ENCODE measurements around the gene SLC39A5. TPM values are rescaled to one million over a fixed set of nuclear protein-coding genes. Genes with fewer than 3 reads are reported as not detected.

SLC39A5 gene
- total RNA-seq, 1 donor from 2014 or later: 1.0 TPM

GRCh38 chr12:56208006-56208405 lies 21.8 kb upstream of the SLC39A5 start:
- intact Hi-C loops (cut with micrococcal nuclease): loop anchor here (5.0 kb wide), 1 partner anchor 254 kb away; no protein-coding TSS in a partner anchor

- intact Hi-C loops (cut with micrococcal nuclease): no loop called here
Observed at GRCh38 chr12:56212361-56212760, 17.5 kb upstream of the SLC39A5 start.

- intact Hi-C loops (cut with micrococcal nuclease): no loop called here
Observed at GRCh38 chr12:56213878-56214277, 16.0 kb upstream of the SLC39A5 start.

GRCh38 chr12:56216461-56216860 lies 13.4 kb upstream of the SLC39A5 start:
- intact Hi-C loops (cut with micrococcal nuclease): no loop called here

DNA sequence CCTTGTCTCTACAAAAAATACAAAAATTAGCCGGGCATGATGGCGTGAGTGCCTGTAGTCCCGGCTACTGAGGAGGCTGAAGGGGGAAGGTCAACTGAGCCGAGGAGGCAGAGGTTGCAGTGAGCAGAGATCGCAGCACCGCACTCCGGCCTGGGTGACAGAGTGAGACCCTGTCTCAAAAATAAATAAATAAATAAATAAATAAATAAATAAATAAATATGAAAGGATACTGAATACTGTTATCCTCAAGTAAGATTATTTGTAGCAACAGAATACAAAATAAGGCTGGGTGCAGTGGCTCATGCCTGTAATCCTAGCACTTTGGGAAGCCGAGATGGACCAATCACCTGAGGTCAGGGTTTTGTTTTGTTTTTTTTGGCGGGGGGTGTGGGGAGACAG lies 10.0 kb upstream of the SLC39A5 start:
- intact Hi-C loops (cut with micrococcal nuclease): loop anchor here (2.0 to 5.0 kb wide), 3 partner anchors 27 to 417 kb away; partner anchors contain the start of gene PYM1

DNA sequence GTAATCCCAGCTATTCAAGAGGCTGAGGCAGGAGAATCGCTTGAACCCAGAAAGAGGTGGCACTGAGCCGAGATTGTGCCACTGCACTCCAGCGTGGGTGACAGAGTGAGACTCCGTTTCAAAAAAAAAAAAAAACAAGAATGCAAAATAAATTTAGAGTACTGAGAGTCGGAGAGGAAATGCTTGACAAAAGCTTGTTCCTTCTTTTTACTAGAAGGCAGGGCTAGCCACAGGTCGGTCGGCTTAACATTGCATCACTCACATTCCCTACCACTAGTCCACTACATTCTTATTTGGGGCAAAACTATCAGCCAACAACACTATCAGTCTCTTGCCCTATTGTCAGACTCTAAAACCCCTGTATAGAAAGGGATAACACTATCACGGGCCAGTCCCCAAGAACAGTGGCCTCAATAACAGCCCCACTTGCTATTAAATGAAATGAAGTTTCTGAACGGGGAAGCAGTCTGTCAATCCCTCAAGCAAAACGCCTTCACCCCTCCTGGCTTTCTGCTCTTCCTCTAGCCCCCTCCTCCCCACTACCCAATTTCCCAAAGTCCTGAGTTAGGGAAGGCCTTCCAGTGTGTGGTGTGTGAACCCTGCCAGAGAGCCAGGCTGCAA lies 9.1 kb upstream of the SLC39A5 start:
- intact Hi-C loops (cut with micrococcal nuclease): loop anchor here (2.0 to 5.0 kb wide), 3 partner anchors 28 to 417 kb away; partner anchors contain the start of gene PYM1

GRCh38 chr12:56221232-56221756 lies 8.6 kb upstream of the SLC39A5 start:
- intact Hi-C loops (cut with micrococcal nuclease): loop anchor here (2.0 to 5.0 kb wide), 3 partner anchors 28 to 416 kb away; partner anchors contain the start of gene PYM1

DNA sequence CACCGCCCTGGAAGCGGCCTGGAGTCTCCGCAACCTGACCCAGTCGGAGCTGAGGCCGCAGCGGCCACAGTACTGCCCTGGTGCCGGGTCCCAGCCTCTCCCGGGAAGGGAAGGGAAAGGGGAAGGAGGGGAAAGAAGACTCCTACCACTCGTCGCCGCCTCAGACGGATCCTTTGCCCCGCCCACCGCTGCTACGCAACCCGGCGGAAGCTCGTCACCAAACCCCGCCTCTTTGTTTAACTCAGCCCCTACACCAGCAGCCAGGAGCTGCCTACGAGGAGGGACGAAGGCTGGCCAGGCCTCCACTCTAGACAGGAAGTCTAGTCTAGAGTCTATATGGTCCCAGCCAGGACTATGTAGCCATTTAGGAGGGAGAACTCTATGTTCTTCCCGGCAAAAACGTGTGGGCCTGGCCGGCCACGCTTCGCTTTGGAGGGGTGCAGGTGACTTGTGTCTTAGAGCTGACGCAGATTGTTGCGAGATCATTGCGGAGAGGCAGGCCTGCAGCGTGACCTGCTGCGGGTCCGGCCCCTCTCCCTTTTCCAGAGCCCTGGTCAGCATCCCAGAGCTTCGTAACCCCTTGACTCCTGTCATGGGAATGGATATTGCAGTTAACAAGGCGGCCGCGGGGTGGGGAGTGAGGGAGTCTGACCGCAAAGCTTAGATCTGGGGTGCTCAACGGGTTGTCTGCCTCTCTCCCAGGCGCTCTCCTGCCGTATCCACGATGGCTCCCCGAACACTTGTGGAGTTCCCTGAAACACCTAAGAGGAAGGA lies 7.9 kb upstream of the SLC39A5 start, which contains the start of gene RNF41:
TSS of gene RNF41 (minus strand) at position 166 of the 774 bp plus-strand sequence. CDS start 7,875 bp downstream, outside the sequence.
- intact Hi-C loops (cut with micrococcal nuclease): loop anchor here (2.0 to 5.0 kb wide), 4 partner anchors 29 to 415 kb away; partner anchors contain the start of genes COQ10A and PYM1

DNA sequence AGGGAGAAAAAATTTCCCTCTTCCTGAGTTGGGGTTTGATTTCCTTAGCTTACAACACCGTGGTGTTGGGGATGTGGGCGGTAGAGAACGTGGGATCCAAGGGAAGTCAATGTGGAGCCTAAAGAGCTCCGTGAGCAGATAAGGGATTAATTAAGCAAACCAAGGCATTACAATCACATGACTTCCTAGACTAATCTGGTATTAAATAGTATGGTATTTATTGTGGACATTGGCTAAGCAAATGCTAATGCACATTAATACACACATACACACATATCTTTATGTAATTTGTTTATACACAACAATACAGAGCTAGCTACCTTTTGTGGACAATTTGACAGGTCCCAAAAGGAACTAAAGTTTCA lies 7.3 kb upstream of the SLC39A5 start:
- intact Hi-C loops (cut with micrococcal nuclease): loop anchor here (2.0 to 5.0 kb wide), 3 partner anchors 44 to 415 kb away; partner anchors contain the start of genes COQ10A and PYM1

- intact Hi-C loops (cut with micrococcal nuclease): loop anchor here (1.0 to 5.0 kb wide), 9 partner anchors 30 to 414 kb away; partner anchors contain the start of genes COQ10A, CS, MYL6 and PYM1
Observed at GRCh38 chr12:56223571-56224101, 6.2 kb upstream of the SLC39A5 start.

GRCh38 chr12:56224102-56224701 lies 5.6 kb upstream of the SLC39A5 start, which contains the start of gene NABP2:
Gene NABP2 (plus strand): TSS chr12:56224342. CDS start chr12:56224857, 515 bp downstream.
- intact Hi-C loops (cut with micrococcal nuclease): loop anchor here (1.0 to 5.0 kb wide), 8 partner anchors 31 to 413 kb away; partner anchors contain the start of genes CS, MYL6 and PYM1

GRCh38 chr12:56224954-56225353 lies 4.9 kb upstream of the SLC39A5 start:
- intact Hi-C loops (cut with micrococcal nuclease): loop anchor here (1.0 to 5.0 kb wide), 8 partner anchors 32 to 412 kb away; partner anchors contain the start of genes CS, MYL6 and PYM1

- intact Hi-C loops (cut with micrococcal nuclease): no loop called here
Observed at GRCh38 chr12:56229082-56229481, 769 bp upstream of the SLC39A5 start.

GRCh38 chr12:56230432-56231183 lies 757 bp downstream of the SLC39A5 start:
- intact Hi-C loops (cut with micrococcal nuclease): no loop called here

DNA sequence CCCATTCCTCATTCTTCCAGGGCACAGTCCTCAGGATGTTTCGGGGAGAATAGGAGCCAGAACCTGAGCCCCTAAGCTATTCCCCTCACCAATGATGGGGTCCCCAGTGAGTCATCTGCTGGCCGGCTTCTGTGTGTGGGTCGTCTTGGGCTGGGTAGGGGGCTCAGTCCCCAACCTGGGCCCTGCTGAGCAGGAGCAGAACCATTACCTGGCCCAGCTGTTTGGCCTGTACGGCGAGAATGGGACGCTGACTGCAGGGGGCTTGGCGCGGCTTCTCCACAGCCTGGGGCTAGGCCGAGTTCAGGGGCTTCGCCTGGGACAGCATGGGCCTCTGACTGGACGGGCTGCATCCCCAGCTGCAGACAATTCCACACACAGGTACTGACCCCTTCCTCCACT lies 1.3 kb downstream of the SLC39A5 start:
- intact Hi-C loops (cut with micrococcal nuclease): no loop called here

- intact Hi-C loops (cut with micrococcal nuclease): no loop called here
Observed at GRCh38 chr12:56234746-56235436, 5.0 kb downstream of the SLC39A5 start.

- intact Hi-C loops (cut with micrococcal nuclease): no loop called here
Observed at GRCh38 chr12:56236091-56236490, 6.2 kb downstream of the SLC39A5 start.

DNA sequence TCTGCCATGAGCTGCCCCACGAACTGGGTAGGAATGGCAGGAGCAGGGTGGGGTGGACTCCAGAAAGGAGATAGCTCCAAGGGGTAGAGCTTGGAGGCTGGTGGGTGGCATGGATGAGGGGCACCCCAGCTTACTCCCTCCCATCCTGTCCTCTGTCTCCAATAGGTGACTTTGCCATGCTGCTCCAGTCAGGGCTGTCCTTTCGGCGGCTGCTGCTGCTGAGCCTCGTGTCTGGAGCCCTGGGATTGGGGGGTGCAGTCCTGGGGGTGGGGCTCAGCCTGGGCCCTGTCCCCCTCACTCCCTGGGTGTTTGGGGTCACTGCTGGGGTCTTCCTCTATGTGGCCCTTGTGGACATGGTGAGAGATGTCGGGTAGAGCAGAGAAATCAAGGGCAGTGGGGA lies 7.1 kb downstream of the SLC39A5 start:
- intact Hi-C loops (cut with micrococcal nuclease): no loop called here

DNA sequence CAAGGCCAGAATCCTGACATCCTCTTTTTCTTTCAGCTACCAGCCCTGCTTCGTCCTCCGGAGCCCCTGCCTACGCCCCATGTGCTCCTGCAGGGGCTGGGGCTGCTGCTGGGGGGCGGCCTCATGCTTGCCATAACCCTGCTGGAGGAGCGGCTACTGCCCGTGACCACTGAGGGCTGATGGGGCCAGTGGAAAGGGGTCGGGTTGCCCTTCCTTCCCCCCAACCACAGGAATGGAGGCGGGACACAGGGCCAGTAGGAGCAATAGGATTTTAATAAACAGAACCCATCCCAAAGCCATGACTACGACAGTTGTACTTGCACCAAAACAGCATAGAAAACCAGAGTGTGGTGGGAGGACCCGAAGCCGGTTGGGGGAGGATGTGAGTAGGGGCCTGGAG lies 7.7 kb downstream of the SLC39A5 start:
- intact Hi-C loops (cut with micrococcal nuclease): no loop called here
